ENCODE measurements around the gene RPS6KA2.

The RPS6KA2 gene

DNA sequence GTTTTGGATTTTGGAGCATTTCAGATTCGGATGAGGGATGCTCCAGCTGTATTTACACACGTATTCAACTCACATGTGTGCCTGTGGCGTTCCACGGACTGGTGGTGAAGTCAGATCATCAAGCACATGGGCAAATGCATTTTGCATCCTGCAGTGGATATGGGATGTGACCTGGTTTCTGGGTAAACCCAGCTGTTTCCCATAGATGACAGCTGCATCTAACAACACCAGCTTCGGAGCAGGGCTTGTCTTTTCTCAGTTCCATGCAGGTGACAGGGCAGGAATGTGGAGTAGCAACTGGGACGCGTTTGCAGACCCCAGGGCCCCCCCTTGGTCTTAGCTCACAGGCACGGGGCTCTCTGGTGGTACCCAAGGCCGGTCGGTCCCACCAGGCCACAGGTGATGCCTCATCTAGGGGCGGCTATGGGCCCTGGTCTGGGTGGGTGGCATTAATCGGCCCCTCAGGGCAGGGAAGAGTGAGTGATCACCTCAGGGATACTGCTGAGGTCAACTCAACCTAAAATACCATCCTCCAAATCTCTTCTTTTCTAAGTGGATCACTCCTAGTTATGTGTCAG is 123.8 kb downstream of the RPS6KA2 start:
- DNase-seq (ENCODE audit: low read depth), result no peak

- DNase-seq (ENCODE audit: low read depth), result no peak
Observed at GRCh38 chr6:166502453-166502852, 124.6 kb downstream of the RPS6KA2 start.

- no peak for DNase-seq (ENCODE audit: low read depth)
Observed at GRCh38 chr6:166501246-166501645, 125.8 kb downstream of the RPS6KA2 start.

DNA sequence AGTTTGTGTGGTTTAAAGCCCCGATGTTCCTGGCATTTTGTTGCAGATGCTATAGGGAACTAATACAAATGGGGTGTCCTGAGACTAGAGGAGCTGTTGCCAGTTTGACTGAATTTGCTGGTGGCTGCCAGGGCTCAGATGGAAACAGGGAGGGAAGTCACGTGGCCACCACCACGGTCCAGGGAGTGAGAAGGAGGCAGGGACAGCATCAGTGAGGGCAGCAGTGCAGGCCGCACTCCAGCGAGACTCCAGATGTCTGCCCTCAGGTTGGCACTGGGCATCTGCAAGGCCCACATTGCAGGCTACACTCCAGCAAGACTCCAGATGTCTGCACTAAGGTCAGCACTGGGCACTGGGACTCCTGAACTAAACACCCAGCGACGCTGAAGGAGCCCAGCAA is 126.8 kb downstream of the RPS6KA2 start:
- DNase-seq (ENCODE audit: low read depth), result no peak

- no peak for DNase-seq (ENCODE audit: low read depth)
Observed at GRCh38 chr6:166499350-166500163, 127.5 kb downstream of the RPS6KA2 start.

- DNase-seq (ENCODE audit: low read depth), result no peak
Observed at GRCh38 chr6:166498661-166499349, 128.2 kb downstream of the RPS6KA2 start.

DNA sequence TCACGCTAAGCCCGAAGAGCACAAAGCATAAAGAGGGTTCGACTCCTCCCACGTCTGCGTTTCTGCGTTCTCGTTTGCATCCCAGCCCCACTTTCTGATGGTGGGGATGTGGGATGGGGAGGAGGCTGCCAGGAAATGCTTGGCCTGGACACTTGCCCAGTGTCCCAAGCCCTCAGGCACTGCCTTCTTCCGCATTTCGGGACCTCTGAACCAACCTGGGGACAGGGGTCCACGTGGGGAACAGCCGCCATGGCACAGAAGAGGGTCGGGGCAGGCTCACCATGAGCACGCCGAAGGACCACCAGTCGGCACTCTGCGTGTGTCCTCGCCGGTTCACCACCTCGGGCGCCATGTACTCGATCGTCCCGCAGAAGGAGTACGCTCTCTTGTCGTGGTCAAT is 128.8 kb downstream of the RPS6KA2 start:
- DNase-seq (ENCODE audit: low read depth), result no peak

DNA sequence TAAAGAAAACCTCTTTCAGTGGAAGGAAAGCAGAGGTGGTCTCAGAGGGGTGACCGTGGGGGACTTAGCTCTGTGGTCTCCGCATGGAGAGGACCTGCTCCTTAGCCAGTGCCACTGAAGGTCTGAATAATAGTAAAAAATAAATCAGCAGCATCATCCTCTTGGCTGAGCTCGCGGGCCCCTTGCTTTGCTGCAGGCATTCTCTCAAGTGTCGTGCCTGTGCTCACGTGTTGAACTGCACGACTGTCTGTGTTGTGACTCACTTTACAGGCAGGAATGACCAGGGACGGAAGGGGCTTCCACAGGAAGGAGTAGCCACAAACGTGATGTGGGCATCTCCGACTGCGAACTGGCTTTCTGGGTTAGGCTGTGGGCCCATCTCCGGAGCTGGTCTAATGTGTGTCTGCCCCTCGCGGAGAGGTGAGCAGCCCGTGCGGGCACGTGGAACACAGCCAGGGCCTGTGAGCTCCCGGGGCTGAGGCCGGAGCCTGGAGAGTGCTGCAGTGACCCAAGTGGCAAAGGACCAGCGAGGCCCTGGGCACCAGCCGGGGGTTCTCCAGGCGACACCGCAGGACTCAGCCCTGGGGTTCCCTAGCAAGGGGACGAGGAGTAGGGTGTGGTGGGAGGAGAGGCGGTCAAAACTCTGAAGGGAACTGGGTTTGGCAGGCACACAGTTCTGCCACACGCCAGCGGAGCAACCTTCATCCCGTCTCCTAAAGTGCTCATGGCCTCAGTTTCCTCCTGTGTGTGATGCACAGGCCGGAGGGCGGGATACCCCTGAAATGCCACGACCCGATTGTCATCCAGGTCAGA is 129.8 kb downstream of the RPS6KA2 start:
- no peak for DNase-seq (ENCODE audit: low read depth)

GRCh38 chr6:166496460-166496859 is 130.6 kb downstream of the RPS6KA2 start:
- DNase-seq (ENCODE audit: low read depth), result no peak

DNA sequence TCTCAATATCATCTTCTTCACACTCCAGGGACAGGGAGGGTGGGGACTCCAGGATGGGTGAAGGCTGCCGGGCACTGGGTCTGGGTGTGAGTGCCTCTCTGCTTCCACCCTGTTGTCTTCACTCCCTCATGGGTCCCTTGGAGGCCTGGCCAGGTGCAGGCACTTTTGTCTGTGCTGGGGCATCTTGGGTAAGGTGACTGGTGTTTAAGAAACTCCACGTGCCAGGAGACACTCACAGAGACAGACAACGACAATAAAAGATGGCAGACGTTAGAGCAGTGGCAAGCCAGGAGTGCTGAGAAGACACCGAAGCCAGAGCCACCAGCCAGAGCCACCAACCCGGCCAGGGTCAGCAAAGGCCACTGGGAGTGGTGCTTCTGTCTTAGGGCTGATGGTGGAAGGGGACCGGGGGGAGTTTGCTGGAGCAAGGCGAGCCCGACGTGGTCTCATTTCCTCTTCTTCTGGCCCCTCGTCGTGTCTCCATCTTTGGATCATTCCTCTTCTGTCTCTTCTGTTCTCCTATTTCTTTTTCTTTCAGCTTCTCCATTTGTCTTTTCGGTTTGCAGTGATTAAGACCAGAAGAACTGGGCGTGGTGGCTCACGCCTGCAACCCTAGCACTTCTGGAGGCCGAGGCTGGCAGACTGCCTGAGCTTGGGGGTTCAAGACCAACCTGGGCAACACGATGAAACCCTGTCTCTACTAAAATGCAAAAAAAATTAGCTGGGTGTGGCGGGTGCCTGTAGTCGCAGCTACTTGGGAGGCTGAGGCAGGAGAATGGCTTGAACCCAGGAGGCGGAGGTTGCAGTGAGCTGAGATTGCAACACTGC is 131.3 kb downstream of the RPS6KA2 start:
- no peak for DNase-seq (ENCODE audit: low read depth)

DNA sequence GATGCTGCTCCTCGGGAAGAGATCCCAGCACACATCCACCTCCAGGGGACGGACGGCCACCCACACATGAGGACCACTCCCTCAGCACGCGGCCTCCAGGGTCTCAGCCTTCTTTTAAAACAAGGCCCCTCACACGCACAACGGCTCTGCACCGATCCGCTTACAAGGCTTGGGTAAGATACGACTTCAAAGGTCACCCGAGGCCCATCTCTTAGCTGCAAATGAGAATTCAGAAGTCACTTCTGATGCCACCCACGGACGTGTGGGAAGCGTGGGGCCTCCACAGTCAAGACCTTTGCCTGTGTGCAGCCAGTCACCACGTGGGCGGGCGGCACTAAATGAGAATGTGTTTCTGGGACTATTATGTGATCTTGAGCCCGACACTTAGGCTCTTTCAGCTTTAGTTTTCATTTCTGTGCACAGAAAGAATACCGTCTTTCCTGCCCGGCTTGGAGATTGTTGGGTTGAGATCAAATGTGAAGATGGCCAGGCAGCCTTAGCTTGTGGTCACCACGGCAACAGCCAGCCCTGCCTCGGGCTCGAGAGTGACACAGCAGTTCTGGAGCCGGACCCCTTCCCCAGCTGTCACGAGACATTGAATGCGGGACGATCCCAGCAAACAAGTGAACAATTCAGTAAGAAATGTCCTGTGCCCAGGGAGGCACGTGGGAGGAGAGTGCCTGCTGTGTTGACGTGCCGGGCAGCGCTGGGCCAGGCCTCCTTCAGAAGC is 132.1 kb downstream of the RPS6KA2 start:
- no peak for DNase-seq (ENCODE audit: low read depth)

GRCh38 chr6:166494101-166494441 is 133.0 kb downstream of the RPS6KA2 start:
- DNase-seq (ENCODE audit: low read depth), result no peak

GRCh38 chr6:166493427-166494100 is 133.5 kb downstream of the RPS6KA2 start:
- no peak for DNase-seq (ENCODE audit: low read depth)

DNA sequence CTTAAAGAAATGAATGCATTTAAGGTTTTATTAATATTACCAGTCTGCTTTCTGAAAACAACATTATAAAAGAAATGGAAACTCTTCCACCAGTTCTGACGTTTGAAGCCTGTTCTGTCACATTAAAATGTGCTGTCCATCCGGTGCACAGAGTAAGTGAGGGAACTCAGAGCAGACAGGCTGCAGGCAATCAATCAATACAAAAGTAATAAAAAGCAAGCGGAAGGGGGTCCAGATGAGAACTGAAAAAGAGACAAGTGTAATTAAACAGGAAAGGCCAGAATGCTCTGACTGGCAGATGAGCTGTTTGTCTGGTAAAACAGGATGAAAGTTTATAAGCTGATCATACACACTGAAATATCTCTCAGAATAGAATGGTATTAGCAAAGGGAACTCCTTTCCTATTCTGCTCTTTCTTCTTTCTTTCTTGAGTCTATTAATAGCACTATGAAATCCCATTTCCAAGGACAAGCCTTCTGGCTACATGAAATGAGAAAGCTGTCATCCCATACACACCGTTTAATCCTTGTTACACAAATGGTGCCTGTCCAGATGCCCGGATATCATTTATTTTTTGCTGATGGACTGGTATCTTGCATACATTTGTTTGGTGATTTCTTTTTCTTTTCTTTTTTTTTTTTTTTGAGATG is 134.8 kb downstream of the RPS6KA2 start:
- DNase-seq (ENCODE audit: low read depth), result no peak

DNA sequence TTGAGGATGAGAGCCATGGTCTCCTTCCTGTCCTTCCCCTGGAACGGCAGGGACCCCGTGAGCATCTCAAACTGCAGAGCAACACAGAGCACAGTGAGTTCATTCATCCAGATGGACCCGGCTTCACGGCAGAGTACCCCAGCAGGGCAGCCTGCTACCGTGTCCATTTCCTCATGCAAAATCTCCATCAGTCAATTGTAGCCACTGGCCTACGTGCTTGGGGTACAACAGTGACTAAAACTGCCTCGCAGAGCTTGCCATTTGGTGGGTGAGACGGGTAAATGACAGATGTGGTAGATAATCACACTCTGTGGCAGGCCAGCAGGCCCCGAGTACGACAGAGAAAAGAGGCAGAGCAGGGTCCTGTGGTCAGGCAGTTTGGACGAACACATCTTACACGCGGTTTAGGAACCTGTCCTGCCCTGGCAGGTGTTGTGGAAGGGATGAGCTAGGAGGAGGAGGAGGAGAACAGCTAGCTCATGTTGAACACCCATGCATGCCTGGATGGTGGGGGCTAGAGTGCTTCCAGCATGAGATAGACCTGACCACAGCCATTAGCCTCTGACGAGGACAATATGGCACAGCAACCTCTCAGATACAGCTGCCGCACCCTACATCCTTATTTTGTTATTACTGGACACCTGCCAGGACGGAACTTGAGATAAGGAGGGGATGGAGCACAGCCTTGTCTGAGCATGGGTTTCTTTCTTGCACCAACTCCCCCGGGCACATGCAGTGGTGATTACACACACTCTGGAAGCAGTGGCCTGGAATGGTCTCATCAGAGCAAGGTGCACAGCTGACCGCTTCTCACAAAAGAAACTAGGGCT is 136.2 kb downstream of the RPS6KA2 start:
- no peak for DNase-seq (ENCODE audit: low read depth)

DNA sequence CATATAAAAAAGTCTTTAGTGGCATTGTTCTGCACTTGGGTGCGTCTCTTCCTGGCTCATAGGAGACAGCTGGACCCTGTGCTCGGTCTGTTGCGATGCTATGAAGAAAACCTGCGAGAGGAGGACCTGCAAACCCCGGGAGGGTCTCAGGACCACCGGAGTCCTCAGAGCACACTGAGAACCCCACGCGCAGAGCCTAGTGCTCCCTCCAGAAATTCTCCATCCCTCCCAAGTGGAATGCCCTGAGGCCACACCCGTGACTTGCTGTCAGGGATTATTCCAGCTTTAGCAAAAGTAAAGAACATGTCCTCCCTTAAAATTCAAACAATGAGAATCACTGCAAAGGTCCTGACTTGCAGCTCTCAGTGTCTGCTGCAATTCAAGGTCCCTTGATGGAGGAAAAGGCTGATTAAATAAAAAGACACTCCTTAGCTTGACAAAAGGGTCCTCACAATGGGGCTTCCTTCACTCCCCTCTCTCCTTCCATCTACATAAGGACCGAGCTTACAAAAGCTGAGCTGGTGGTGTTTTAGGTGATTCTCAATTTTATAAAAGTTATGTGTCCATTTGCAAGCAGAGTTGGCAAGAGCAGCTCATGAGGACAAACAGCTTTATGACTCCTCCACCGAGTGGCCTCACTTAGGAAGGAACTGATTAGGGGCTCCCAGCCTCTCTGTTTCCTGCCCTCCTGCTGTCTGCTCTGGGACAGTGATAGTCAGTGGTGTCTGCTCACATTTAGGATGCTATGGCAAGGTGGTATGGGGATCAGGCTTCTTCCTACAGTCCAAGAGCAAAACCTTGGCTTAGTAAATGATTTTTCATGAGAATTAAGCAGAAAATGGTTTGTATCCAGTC is 137.5 kb downstream of the RPS6KA2 start:
- DNase-seq (ENCODE audit: low read depth), result no peak

DNA sequence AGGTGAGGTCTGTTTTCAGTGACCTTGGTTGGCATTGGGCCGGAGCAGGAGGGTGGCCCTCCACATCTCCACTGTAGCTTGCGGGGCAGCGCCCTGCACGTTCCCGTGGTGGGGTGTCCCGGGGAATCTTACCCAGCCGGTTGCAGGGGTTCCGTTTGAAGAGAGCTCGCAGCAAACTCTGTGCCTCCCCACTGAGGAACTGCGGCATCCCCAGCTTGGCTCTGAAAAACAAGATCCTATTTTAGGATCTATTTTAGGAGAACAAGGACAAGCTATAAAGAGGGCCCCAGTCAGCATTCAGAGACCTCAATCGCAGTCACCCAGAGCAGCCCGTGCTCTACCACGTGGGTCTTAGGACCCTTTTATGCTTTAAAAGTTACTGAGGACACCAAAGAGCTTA is 138.3 kb downstream of the RPS6KA2 start:
- no peak for DNase-seq (ENCODE audit: low read depth)

Data from stimulated activated CD8-positive, alpha-beta memory T cell treated with anti-CD3 and anti-CD28 coated beads, Interleukin-15, amount 100 ng/mL, for 24 hours (primary cell).